Choroid plexus epithelial cell (primary cell): ENCODE results near the gene NXPH3.
A peak's percentile ranks its signal among the peaks of the same experiment; 100 is the strongest.

ENCODE experiments used
- DNase-seq: peaks from one replicate; pipeline ENCODE4 v3.0.0-alpha.2; 2010; ENCODE audit warnings: low read depth
- H3K4me3 ChIP-seq: 2 replicates; pipeline ENCODE4 v1.5.1; 2011; ENCODE audit warnings: low read depth, mild to moderate bottlenecking, control low read depth, low read length, moderate library complexity
- CTCF ChIP-seq: conservative IDR thresholded peaks from 2 replicates; pipeline ENCODE4 v1.5.1; 2011; ENCODE audit warnings: low read depth, mild to moderate bottlenecking, control low read depth, inconsistent platforms, low read length, moderate library complexity

Gene NXPH3

GRCh38 chr17:49596613-49597244 is 21.1 kb downstream of the NXPH3 start:
- DNase-seq: no peak
- H3K4me3 ChIP-seq: no peak overlapping the region
- no peak for TF ChIP-seq CTCF

- no peak for DNase-seq
- no peak for TF ChIP-seq CTCF
These were observed 21.8 kb downstream of the NXPH3 start for GRCh38 chr17:49597436-49597835.

GRCh38 chr17:49597928-49598655 is 22.4 kb downstream of the NXPH3 start:
- peak; percentile 30 for DNase-seq
- H3K4me3 ChIP-seq: no peak overlapping the region
- no peak for TF ChIP-seq CTCF

More at GRCh38 chr17:49597436-49597835, 21.8 kb downstream of the NXPH3 start:
- no peak overlapping the region for H3K4me3 ChIP-seq

- DNase-seq: no peak
- no peak overlapping the region for H3K4me3 ChIP-seq
- no peak for TF ChIP-seq CTCF
These were observed 23.2 kb downstream of the NXPH3 start for GRCh38 chr17:49598918-49599317.

- no peak for TF ChIP-seq CTCF
- H3K4me3 ChIP-seq: no peak overlapping the region
- no peak for DNase-seq
These were observed 25.3 kb downstream of the NXPH3 start for GRCh38 chr17:49600949-49601348.

GRCh38 chr17:49602783-49603182 is 27.1 kb downstream of the NXPH3 start:
- TF ChIP-seq CTCF: no peak
- no peak for DNase-seq

GRCh38 chr17:49603238-49603637 is 27.6 kb downstream of the NXPH3 start:
- TF ChIP-seq CTCF: no peak
- no peak for DNase-seq
- H3K4me3 ChIP-seq: no peak overlapping the region

More at GRCh38 chr17:49602783-49603182, 27.1 kb downstream of the NXPH3 start:
- no peak overlapping the region for H3K4me3 ChIP-seq
